Liver (tissue), 9 donors: Measurements from ENCODE around the gene FMO3. TPM values are rescaled to one million over a fixed set of nuclear protein-coding genes. Genes with fewer than 3 reads are reported as not detected.

Experiments used
- DNase-seq: peaks from one replicate; pipeline ENCODE4 v3.0.0-alpha.2; 2017; ENCODE audit warnings: low spot score
- H3K27ac ChIP-seq, 2 donors: one replicate each; pipeline ENCODE4 v1.7.0; 2013; ENCODE audit warnings: inconsistent platforms in 2 of 2, low read length in 2 of 2, control low read depth in 1 of 2, low read depth in 1 of 2, mild to moderate bottlenecking in 1 of 2
- H3K27me3 ChIP-seq, 4 donors: one replicate each; pipeline versions ENCODE4 v1.6.1 to v1.7.0; 2013; ENCODE audit warnings: low read length in 3 of 4, inconsistent platforms in 1 of 4, mild to moderate bottlenecking in 1 of 4, moderate library complexity in 1 of 4; ENCODE audit not compliant: control insufficient read depth in 4 of 4, insufficient read depth in 4 of 4
- H3K36me3 ChIP-seq, 4 donors: one replicate each; pipeline versions ENCODE4 v1.6.1 to v1.7.0; 2013; ENCODE audit warnings: low read length in 3 of 4, mild to moderate bottlenecking in 3 of 4, low read depth in 1 of 4, moderate library complexity in 1 of 4; ENCODE audit not compliant: control insufficient read depth in 4 of 4, insufficient read depth in 3 of 4
- H3K4me1 ChIP-seq, 4 donors: one replicate each; pipeline versions ENCODE4 v1.6.1 to v1.7.0; 2013; ENCODE audit warnings: low read length in 3 of 4, mild to moderate bottlenecking in 3 of 4, moderate library complexity in 1 of 4; ENCODE audit not compliant: control insufficient read depth in 4 of 4, insufficient read depth in 4 of 4
- H3K4me3 ChIP-seq, 3 donors: one replicate each; pipeline versions ENCODE4 v1.6.1 to v1.7.0; 2013; ENCODE audit warnings: low read length in 3 of 3, control low read depth in 1 of 3, low read depth in 1 of 3, mild to moderate bottlenecking in 1 of 3
- H3K9ac ChIP-seq, 2 donors: one replicate each; pipeline ENCODE4 v1.7.0; 2013; ENCODE audit warnings: low read length in 2 of 2, mild to moderate bottlenecking in 2 of 2, moderate library complexity in 2 of 2, control low read depth in 1 of 2, low read depth in 1 of 2
- H3K9me3 ChIP-seq, 4 donors: one replicate each; pipeline versions ENCODE4 v1.6.1 to v1.7.0; 2013; ENCODE audit warnings: low read length in 3 of 4; ENCODE audit not compliant: control insufficient read depth in 4 of 4
- EGR1 ChIP-seq, 2 donors: IDR thresholded peaks; 2 replicates each; pipeline ENCODE4 v1.6.1; 2016 to 2018; ENCODE audit warnings: antibody characterized with exemption in 2 of 2, low read depth in 2 of 2
- FOXA1 ChIP-seq: IDR thresholded peaks from 2 replicates; pipeline ENCODE4 v1.6.1; 2016; ENCODE audit warnings: antibody characterized with exemption
- FOXA2 ChIP-seq: IDR thresholded peaks from 2 replicates; pipeline ENCODE4 v1.6.1; 2016; ENCODE audit warnings: antibody characterized with exemption
- GABPA ChIP-seq, 2 donors: IDR thresholded peaks in 1 of 2; conservative IDR thresholded peaks in 1 of 2; 2 replicates each; pipeline ENCODE4 v1.6.1; 2016; ENCODE audit warnings: antibody characterized with exemption in 2 of 2, mild to moderate bottlenecking in 1 of 2, moderate library complexity in 1 of 2
- HNF4A ChIP-seq, 2 donors: conservative IDR thresholded peaks; 2 replicates each; pipeline ENCODE4 v1.6.1; 2016; ENCODE audit warnings: antibody characterized with exemption in 2 of 2, mild to moderate bottlenecking in 2 of 2
- HNF4G ChIP-seq: IDR thresholded peaks from 2 replicates; pipeline ENCODE4 v1.6.1; 2016; ENCODE audit warnings: antibody characterized with exemption
- JUND ChIP-seq, 2 donors: IDR thresholded peaks; 2 replicates each; pipeline ENCODE4 v1.6.1; 2016; ENCODE audit warnings: antibody characterized with exemption in 2 of 2
- NR2F2 ChIP-seq: IDR thresholded peaks from 2 replicates; pipeline ENCODE4 v1.6.1; 2016; ENCODE audit warnings: antibody characterized with exemption
- RAD21 ChIP-seq, 2 donors: IDR thresholded peaks; 2 replicates each; pipeline ENCODE4 v1.6.1; 2016; ENCODE audit warnings: antibody characterized with exemption in 2 of 2, mild to moderate bottlenecking in 2 of 2
- RXRA ChIP-seq, 2 donors: IDR thresholded peaks; 2 replicates each; pipeline ENCODE4 v1.6.1; 2017 to 2018; ENCODE audit warnings: antibody characterized with exemption in 2 of 2, mild to moderate bottlenecking in 1 of 2
- SP1 ChIP-seq: IDR thresholded peaks from 2 replicates; pipeline ENCODE4 v1.6.1; 2018; ENCODE audit warnings: antibody characterized with exemption, mild to moderate bottlenecking
- TAF1 ChIP-seq: conservative IDR thresholded peaks from 2 replicates; pipeline ENCODE4 v1.6.1; 2016; ENCODE audit warnings: antibody characterized with exemption, mild to moderate bottlenecking
- YY1 ChIP-seq: IDR thresholded peaks from 2 replicates; pipeline ENCODE4 v1.6.1; 2016; ENCODE audit warnings: antibody characterized with exemption, mild to moderate bottlenecking
- WGBS: extraction: QIAGEN DNeasy Blood & Tissue Kit; methylation state at CpG from one replicate; pipeline ENCODE4 v1.1.7; 2013; 5-methylcytosine and 5-hydroxymethylcytosine counted together
- polyA plus RNA-seq, 2 donors: library from polyadenylated mRNA; stranded (reverse) in 1 of 2; unstranded in 1 of 2; fragments of 200-250 nt in 1 of 2; fragments of >200 nt in 1 of 2; fragmentation: Nextera tagmentation in 1 of 2; extraction: Ambion mirVana in 1 of 2; gene quantifications; one replicate each; pipeline versions ENCODE4 v1.2.1 to v1.2.3, GENCODE V29; 2013 to 2015
- total RNA-seq, 2 donors: library from RNA; depleted of rRNA; stranded (reverse); fragments of >200 nt; gene quantifications; one replicate each; pipeline ENCODE4 v1.2.3, GENCODE V29; 2014
- TF ChIP-seq, protein P1 (sequence below): IDR thresholded peaks from 2 replicates; pipeline ENCODE4 v1.6.1; 2016; ENCODE audit warnings: antibody characterized with exemption
- TF ChIP-seq, protein P2 (sequence below): IDR thresholded peaks from 2 replicates; pipeline ENCODE4 v1.6.1; 2016; ENCODE audit warnings: antibody characterized with exemption
- TF ChIP-seq, protein P3 (sequence below): IDR thresholded peaks from 2 replicates; pipeline ENCODE4 v1.6.1; 2016; ENCODE audit warnings: antibody characterized with exemption
- TF ChIP-seq, protein P4 (sequence below): IDR thresholded peaks from 2 replicates; pipeline ENCODE4 v1.6.1; 2016; ENCODE audit warnings: antibody characterized with exemption, mild to moderate bottlenecking
- donor health status: healthy.
- donor health status: healthy.
- donor health status: healthy.
- donor health status: healthy.
- donor health status: healthy.

Gene FMO3
- total and polyA plus RNA-seq, 4 donors: 11.1 to 276 (median 123) TPM

DNA sequence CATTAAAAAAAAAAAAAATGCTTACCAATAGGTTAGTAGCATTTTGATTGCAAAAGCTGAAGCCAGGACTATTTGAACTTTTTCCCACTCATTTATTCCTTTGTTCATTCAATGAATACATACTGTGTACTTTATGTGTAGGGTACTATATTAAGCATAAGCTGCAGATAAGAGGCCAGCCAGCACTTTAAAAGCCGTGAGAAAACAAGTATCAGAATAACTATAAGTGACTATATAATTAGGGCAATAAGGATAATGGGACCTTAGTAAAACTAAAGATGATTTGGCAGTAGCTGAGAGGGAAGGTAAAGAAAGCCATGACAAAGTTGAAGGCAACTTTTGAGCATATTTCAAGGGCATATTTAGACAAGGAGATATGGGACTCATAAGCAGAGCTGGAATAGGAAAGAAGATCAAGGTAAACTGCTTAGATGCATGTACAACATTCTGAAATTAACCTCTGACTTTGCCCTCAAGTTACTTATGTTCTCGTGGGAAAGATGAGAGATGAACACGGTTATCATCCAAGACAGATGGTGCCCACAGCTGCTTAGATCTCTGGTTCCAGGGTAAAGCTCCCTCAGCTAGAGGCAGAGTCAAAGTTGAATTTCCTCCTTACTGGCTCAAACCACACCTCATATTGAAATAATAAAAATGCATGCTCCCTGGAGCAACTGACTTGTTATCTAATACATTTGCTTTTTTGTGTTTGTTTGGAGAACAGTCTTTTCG is 50.4 kb downstream of the FMO3 start:
- Histone ChIP-seq H3K9me3 (no peaks in the 10 kb centered on the region), H3K9ac (peak overlapping the region in 1 of 2 donors; percentile 36), H3K4me3 (no peak overlapping the region), H3K36me3 (no peaks in the 10 kb centered on the region), H3K27ac (peak overlapping the region; percentile 93 to 98), H3K4me1 (peaks cover 6 to 31% (median 23%) of the 10 kb centered on the region in 4 donors), H3K27me3 (no peaks in the 10 kb centered on the region)
- DNase-seq: no peak
- 69% methylated on average over 4 of the region's 4 CpGs for WGBS
- TF ChIP-seq EGR1 (IDR thresholded peaks at IDR 0.05; ENCODE audit: low read depth in 2 of 2) (no peak), FOXA2 (peak; percentile 26), RAD21 (IDR thresholded peaks at IDR 0.05) (no peak)

DNA sequence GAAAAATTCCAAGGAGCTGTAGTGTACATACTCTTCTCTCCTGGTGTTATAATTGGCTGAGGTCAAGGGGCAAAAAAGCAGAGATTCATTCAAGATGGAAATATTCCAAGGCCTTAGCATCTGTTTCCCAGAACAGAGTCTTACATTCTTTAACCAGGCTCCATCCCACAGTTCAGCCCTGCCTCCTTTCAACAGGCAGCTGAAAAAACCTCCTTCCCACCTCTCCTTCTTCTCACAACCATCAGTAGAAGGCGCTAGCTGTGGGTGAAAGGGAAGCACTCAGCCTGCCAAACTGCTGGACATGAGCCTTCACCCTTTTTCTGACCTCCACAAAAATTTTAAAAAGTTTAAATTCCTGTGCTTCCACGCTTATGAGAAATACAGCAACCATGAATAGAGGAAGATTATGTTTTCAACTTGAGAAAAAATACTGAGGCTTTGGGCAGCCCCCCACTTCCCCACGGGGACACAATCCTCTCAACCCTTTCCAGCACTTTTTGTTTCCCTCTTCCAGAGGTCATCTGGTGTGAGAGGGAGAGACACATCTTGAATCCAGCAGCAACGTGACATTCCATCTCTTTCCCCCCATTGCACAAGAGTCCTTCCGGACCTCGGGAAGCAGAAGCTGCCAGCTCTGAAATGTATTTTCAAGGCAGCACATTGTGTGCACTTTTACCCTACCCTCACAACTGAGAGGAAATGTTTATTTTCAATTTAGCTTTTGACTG is 51.1 kb downstream of the FMO3 start:
- Histone ChIP-seq H3K9me3 (no peaks in the 10 kb centered on the region), H3K27me3 (no peaks in the 10 kb centered on the region), H3K36me3 (no peaks in the 10 kb centered on the region), H3K4me3 (no peak overlapping the region), H3K4me1 (peaks cover 6 to 31% (median 23%) of the 10 kb centered on the region in 4 donors), H3K27ac (peak overlapping the region; percentile 93 to 98), H3K9ac (peak overlapping the region in 1 of 2 donors; percentile 78)
- WGBS: 24% methylated on average over 6 of the region's 6 CpGs
- no peak for DNase-seq
- TF ChIP-seq, protein P1, sequence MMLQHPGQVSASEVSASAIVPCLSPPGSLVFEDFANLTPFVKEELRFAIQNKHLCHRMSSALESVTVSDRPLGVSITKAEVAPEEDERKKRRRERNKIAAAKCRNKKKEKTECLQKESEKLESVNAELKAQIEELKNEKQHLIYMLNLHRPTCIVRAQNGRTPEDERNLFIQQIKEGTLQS: no peak
- TF ChIP-seq, protein P2, sequence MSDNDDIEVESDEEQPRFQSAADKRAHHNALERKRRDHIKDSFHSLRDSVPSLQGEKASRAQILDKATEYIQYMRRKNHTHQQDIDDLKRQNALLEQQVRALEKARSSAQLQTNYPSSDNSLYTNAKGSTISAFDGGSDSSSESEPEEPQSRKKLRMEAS: peak; percentile 87
- TF ChIP-seq RXRA (IDR thresholded peaks at IDR 0.05): peak; percentile 74 to 83
- TF ChIP-seq JUND (IDR thresholded peaks at IDR 0.05): no peak
- TF ChIP-seq FOXA1: no peak
- peak; percentile 66 for TF ChIP-seq YY1
- peak in 1 of 2 donors; percentile 23 for TF ChIP-seq GABPA (IDR thresholded peaks at IDR 0.05 in 1 of 2, conservative IDR thresholded peaks at IDR 0.05 in 1 of 2)
- TF ChIP-seq EGR1 (IDR thresholded peaks at IDR 0.05; ENCODE audit: low read depth in 2 of 2): peak in 1 of 2 donors; percentile 24
- TF ChIP-seq TAF1: peak; percentile 27
- TF ChIP-seq FOXA2: no peak
- TF ChIP-seq, protein P3, sequence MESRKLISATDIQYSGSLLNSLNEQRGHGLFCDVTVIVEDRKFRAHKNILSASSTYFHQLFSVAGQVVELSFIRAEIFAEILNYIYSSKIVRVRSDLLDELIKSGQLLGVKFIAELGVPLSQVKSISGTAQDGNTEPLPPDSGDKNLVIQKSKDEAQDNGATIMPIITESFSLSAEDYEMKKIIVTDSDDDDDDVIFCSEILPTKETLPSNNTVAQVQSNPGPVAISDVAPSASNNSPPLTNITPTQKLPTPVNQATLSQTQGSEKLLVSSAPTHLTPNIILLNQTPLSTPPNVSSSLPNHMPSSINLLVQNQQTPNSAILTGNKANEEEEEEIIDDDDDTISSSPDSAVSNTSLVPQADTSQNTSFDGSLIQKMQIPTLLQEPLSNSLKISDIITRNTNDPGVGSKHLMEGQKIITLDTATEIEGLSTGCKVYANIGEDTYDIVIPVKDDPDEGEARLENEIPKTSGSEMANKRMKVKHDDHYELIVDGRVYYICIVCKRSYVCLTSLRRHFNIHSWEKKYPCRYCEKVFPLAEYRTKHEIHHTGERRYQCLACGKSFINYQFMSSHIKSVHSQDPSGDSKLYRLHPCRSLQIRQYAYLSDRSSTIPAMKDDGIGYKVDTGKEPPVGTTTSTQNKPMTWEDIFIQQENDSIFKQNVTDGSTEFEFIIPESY: no peak
- peak; percentile 82 for TF ChIP-seq SP1
- TF ChIP-seq HNF4G: peak; percentile 50
- TF ChIP-seq HNF4A (conservative IDR thresholded peaks at IDR 0.05): peak in 1 of 2 donors; percentile 64
- TF ChIP-seq, protein P4, sequence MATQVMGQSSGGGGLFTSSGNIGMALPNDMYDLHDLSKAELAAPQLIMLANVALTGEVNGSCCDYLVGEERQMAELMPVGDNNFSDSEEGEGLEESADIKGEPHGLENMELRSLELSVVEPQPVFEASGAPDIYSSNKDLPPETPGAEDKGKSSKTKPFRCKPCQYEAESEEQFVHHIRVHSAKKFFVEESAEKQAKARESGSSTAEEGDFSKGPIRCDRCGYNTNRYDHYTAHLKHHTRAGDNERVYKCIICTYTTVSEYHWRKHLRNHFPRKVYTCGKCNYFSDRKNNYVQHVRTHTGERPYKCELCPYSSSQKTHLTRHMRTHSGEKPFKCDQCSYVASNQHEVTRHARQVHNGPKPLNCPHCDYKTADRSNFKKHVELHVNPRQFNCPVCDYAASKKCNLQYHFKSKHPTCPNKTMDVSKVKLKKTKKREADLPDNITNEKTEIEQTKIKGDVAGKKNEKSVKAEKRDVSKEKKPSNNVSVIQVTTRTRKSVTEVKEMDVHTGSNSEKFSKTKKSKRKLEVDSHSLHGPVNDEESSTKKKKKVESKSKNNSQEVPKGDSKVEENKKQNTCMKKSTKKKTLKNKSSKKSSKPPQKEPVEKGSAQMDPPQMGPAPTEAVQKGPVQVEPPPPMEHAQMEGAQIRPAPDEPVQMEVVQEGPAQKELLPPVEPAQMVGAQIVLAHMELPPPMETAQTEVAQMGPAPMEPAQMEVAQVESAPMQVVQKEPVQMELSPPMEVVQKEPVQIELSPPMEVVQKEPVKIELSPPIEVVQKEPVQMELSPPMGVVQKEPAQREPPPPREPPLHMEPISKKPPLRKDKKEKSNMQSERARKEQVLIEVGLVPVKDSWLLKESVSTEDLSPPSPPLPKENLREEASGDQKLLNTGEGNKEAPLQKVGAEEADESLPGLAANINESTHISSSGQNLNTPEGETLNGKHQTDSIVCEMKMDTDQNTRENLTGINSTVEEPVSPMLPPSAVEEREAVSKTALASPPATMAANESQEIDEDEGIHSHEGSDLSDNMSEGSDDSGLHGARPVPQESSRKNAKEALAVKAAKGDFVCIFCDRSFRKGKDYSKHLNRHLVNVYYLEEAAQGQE: peak; percentile 59
- peak; percentile 16 to 46 for TF ChIP-seq RAD21 (IDR thresholded peaks at IDR 0.05)
- peak; percentile 89 for TF ChIP-seq NR2F2
